ENCODE data around the gene KLHDC7B. TPM values are rescaled to one million over a fixed set of nuclear protein-coding genes. Genes with fewer than 3 reads are reported as not detected.

KLHDC7B gene
- total RNA-seq, 1 donor, result 2.4 TPM

DNA sequence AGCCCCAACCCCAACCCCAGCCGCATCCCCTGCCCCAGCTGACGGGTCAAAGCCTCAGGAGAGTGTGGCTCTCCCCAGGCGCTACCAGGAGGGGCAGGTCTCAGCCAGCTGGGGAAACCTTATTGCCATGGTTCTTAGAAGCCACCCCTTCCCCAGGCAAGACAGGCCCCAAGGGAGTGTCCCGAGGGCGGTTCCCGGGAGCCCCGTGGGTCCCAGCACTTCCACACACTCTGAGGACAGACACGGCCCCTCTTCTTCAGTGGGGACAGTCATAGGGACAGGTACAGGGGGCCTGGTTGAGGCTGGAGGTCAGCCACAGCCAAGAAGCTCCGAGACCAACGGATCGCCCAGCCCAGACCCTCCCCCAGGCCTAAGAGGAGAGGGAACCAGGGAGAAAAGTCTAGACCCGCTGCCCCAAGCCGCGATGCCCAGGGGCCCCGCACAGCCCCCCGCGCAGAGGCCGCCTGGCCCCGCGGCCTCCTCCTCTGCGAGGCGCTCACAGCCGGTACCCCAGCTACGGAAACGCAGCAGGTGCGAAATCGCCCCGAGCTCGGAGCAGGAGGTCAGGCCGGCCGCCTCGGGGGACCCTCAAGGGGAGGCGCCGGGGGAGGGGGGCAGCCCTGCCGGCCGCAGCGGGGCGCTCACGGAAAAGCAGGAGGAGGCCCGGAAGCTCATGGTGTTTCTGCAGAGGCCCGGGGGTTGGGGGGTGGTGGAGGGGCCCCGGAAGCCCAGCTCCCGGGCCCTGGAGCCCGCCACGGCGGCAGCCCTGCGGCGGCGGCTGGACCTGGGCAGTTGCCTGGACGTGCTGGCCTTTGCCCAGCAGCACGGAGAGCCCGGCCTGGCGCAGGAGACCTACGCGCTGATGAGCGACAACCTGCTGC lies 2.6 kb downstream of the KLHDC7B start:
- no peak for TF ChIP-seq CTCF (IDR thresholded peaks at IDR 0.05; ENCODE audit: insufficient read depth, low read length)
- peak overlapping the region; percentile 39 for H3K4me3 ChIP-seq (ENCODE audit: low read depth, low read length)
- DNase-seq (ENCODE audit: low read depth), result no peak

GRCh38 chr22:50548921-50549790 lies 3.5 kb downstream of the KLHDC7B start:
- no peak for TF ChIP-seq CTCF (IDR thresholded peaks at IDR 0.05; ENCODE audit: insufficient read depth, low read length)
- no peak overlapping the region for H3K4me3 ChIP-seq (ENCODE audit: low read depth, low read length)
- DNase-seq (ENCODE audit: low read depth), result no peak

GRCh38 chr22:50550395-50550794 lies 4.7 kb downstream of the KLHDC7B start:
- no peak for TF ChIP-seq CTCF (IDR thresholded peaks at IDR 0.05; ENCODE audit: insufficient read depth, low read length)
- H3K4me3 ChIP-seq (ENCODE audit: low read depth, low read length), result no peak overlapping the region
- no peak for DNase-seq (ENCODE audit: low read depth)

DNA sequence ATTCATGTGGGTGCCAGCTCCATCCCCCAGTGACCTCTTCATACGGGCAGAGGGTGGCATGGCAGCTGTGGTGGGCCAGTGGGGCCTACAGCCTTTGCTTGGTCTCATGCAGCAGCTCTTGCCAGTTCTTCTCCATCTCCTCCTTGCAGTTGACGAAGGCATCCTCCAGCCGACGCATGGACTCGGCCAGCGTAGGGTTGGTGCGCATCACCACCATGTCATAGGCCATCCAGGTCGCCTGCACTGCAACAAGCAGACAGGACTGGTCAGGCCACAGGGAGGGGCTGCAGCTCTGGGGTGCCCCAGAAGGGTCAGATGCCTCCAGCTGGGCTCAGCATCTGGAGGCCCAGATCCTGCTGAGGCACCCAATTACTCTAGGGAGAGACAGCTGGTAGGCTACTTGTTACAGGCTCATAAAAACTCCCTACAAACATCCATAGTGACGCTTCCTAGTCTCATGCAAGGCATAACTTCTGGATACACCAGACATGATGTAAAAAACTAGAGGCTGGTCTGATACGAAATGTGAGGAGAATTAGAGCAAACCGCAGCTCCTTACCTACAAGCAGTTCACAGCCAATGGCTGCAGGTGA lies 5.6 kb downstream of the KLHDC7B start:
- no peak for DNase-seq (ENCODE audit: low read depth)

DNA sequence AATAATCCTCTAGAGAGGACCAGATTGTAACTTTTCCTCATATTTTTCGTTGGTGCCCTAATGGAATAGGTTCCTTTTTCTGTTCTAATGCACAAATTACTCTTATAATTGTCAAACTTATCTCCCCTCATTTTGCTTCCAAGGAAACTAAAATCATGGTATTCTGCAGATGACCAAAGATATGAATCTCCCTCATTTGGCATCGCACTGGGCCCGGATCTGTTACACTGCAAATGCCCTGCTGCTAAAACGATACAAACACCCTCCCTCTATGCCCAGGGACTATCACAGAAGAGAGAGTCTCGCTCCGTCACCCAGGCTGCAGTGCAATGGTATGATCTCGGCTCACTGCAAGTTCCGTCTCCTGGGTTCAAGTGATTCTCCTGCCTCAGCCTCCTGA lies 7.6 kb downstream of the KLHDC7B start:
- H3K4me3 ChIP-seq (ENCODE audit: low read depth, low read length), result no peak overlapping the region
- TF ChIP-seq CTCF (IDR thresholded peaks at IDR 0.05; ENCODE audit: insufficient read depth, low read length), result no peak

More for the DNA sequence above, 5.6 kb downstream of the KLHDC7B start:
- TF ChIP-seq CTCF (IDR thresholded peaks at IDR 0.05; ENCODE audit: insufficient read depth, low read length), result no peak
- no peak overlapping the region for H3K4me3 ChIP-seq (ENCODE audit: low read depth, low read length)

GRCh38 chr22:50556703-50557102 lies 11.0 kb downstream of the KLHDC7B start:
- DNase-seq (ENCODE audit: low read depth), result no peak
- TF ChIP-seq CTCF (IDR thresholded peaks at IDR 0.05; ENCODE audit: insufficient read depth, low read length), result no peak
- H3K4me3 ChIP-seq (ENCODE audit: low read depth, low read length), result no peak overlapping the region

More for the DNA sequence above, 7.6 kb downstream of the KLHDC7B start:
- DNase-seq (ENCODE audit: low read depth), result no peak

All from fibroblast of the aortic adventitia (primary cell).